ENCODE results near the gene MATK.

MATK gene

DNA sequence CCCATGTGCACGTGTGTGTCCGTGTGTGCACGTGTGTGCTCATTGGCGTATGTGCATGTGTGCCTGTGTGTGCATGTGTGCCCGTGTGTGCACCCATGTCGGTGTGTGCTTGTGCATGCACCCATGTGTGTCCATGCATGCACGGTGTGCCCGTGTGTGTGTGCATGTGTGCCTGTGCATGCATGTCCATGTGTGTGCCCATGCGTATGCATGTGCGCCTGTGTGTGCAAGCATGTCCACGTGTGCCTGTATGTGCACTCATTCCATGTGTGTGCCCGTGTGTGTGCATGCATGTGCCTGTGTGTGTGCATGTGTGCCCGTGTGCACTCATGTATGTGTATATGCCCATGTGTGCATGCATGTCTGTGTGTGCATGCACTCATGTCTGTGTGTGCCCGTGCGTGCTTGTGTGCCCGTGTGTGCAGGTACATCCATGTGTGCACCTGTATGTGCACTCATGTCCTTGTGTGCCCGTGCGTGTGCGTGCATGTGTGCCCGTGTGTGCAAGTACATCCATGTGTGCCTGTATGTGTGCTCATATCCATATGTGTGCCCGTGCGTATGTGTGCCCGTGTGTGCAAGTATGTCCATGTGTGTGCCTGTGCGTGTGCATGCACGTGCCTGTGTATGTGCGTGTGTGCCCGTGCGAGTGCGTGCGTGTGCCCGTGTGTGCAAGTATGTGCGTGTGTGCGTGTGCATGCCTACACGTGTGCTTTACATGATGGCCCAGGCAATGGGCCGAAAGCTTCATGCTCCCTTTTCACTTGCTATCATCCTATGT is 21.6 kb upstream of the MATK start:
- H3K36me3 ChIP-seq, result no peaks in the 10 kb centered on the region
- DNase-seq, result no peak
- no peaks in the 10 kb centered on the region for H3K9me3 ChIP-seq (ENCODE audit: severe bottlenecking)
- no peak overlapping the region for H3K27ac ChIP-seq
- TF ChIP-seq, protein P1, sequence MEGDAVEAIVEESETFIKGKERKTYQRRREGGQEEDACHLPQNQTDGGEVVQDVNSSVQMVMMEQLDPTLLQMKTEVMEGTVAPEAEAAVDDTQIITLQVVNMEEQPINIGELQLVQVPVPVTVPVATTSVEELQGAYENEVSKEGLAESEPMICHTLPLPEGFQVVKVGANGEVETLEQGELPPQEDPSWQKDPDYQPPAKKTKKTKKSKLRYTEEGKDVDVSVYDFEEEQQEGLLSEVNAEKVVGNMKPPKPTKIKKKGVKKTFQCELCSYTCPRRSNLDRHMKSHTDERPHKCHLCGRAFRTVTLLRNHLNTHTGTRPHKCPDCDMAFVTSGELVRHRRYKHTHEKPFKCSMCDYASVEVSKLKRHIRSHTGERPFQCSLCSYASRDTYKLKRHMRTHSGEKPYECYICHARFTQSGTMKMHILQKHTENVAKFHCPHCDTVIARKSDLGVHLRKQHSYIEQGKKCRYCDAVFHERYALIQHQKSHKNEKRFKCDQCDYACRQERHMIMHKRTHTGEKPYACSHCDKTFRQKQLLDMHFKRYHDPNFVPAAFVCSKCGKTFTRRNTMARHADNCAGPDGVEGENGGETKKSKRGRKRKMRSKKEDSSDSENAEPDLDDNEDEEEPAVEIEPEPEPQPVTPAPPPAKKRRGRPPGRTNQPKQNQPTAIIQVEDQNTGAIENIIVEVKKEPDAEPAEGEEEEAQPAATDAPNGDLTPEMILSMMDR (IDR thresholded peaks at IDR 0.05; ENCODE audit: low read depth, low read length), result no peak
- no peaks in the 10 kb centered on the region for H3K27me3 ChIP-seq (ENCODE audit: insufficient read depth, low read depth, severe bottlenecking)
- no peak overlapping the region for H3K4me3 ChIP-seq (ENCODE audit: low read depth, low read length)

DNA sequence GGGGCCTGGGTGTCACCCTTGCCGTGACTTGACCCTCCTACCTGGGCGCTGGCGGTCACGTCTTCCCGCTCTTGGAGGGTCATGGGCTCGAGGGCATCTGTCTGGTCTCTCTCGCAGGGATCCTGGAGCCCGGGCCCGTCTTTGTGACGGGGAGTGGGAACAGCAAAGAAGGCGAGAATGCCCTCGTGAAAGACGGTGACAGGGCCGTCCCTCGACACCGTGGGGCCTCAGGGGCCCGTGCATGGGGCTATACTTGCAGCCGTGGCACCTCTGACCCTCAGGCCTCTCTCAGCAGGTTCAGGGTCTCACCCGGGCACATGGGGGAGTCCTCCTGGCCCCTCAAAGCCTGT is 20.9 kb upstream of the MATK start:
- H3K9me3 ChIP-seq (ENCODE audit: severe bottlenecking), result no peaks in the 10 kb centered on the region
- TF ChIP-seq, protein P1 (IDR thresholded peaks at IDR 0.05; ENCODE audit: low read depth, low read length), result no peak
- H3K36me3 ChIP-seq, result no peaks in the 10 kb centered on the region
- H3K27me3 ChIP-seq (ENCODE audit: insufficient read depth, low read depth, severe bottlenecking), result no peaks in the 10 kb centered on the region
- H3K4me3 ChIP-seq (ENCODE audit: low read depth, low read length), result no peak overlapping the region
- H3K27ac ChIP-seq, result no peak overlapping the region
- no peak for DNase-seq

DNA sequence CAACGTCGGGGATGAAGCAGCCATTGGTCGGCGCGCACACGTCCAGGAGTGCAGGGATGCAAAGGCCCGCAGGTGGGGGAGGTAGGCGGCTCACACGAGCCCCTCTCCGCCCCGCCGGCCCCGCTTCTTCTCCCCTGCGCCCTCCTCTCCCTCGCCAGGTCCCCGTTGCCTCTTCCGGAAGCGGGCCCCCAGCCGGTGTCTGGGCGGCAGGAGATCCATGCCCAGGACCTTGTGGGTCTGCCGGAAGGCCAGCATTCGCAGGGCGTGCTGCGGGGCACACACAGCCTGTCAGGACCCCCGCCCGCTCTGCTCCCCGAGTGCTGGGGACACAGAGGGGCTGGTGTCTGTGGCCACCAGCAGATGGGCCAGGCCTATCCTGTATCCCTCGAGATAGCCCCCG is 19.7 kb upstream of the MATK start:
- TF ChIP-seq, protein P1 (IDR thresholded peaks at IDR 0.05; ENCODE audit: low read depth, low read length), result no peak
- DNase-seq, result no peak
- H3K27me3 ChIP-seq (ENCODE audit: insufficient read depth, low read depth, severe bottlenecking), result no peaks in the 10 kb centered on the region

DNA sequence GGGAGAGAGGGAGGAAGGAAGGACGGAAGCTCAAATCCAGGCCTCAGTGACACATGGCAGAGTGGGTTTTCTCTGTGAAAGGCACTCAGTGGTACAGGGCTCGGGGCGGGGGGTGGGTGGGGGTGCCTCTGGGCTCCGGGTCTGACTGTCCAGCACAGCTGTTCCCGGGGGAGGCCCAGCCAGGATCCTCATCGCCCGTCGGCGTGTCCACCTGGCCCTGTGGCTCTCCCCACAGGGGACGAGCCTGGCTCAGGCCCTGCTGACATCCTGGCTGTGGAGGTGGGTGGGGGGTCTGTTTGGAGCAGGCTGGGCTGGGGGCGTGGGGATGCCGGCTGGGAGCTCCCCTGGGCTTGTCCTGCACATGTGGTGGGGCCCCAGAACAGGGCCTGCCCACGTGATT is 18.2 kb upstream of the MATK start:
- Histone ChIP-seq H3K4me3 (ENCODE audit: low read depth, low read length) (no peak overlapping the region), H3K27me3 (ENCODE audit: insufficient read depth, low read depth, severe bottlenecking) (no peaks in the 10 kb centered on the region), H3K36me3 (no peaks in the 10 kb centered on the region), H3K9me3 (ENCODE audit: severe bottlenecking) (no peaks in the 10 kb centered on the region), H3K27ac (no peak overlapping the region)
- no peak for DNase-seq
- TF ChIP-seq, protein P1 (IDR thresholded peaks at IDR 0.05; ENCODE audit: low read depth, low read length), result no peak

More for the DNA sequence above, 19.7 kb upstream of the MATK start:
- H3K27ac ChIP-seq, result no peak overlapping the region
- no peak overlapping the region for H3K4me3 ChIP-seq (ENCODE audit: low read depth, low read length)
- no peaks in the 10 kb centered on the region for H3K36me3 ChIP-seq
- H3K9me3 ChIP-seq (ENCODE audit: severe bottlenecking), result no peaks in the 10 kb centered on the region

DNA sequence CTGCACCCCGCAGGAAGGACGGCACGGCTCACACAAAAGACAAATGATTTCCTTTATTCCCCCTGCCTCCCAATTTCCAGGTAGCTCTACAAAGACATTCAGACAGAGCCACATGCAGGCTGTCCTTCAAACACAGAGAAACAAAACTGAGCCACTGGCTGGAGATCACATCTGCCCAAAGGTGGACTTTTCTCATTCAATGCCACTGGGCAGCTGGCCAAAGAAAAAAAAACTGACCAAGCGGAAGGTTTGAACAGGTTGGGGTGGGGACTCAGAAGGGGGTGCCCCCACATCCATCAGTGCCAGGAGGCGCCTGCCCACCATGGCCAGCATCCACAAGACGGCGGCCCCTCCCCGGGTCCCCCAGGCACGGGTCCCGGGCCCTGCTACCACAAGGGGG is 17.8 kb upstream of the MATK start:
- Histone ChIP-seq H3K4me3 (ENCODE audit: low read depth, low read length) (no peak overlapping the region), H3K27ac (no peak overlapping the region), H3K27me3 (ENCODE audit: insufficient read depth, low read depth, severe bottlenecking) (no peaks in the 10 kb centered on the region), H3K36me3 (no peaks in the 10 kb centered on the region), H3K9me3 (ENCODE audit: severe bottlenecking) (no peaks in the 10 kb centered on the region)
- no peak for DNase-seq
- TF ChIP-seq, protein P1 (IDR thresholded peaks at IDR 0.05; ENCODE audit: low read depth, low read length), result no peak

Measured in WERI-Rb-1 (cell line).